Measurements from ENCODE around the gene MRTFA. TPM values are rescaled to one million over a fixed set of nuclear protein-coding genes. Genes with fewer than 3 reads are reported as not detected.

Gene MRTFA
- total and polyA plus RNA-seq, 2 of the 13 experiments (the other 11 are each of a cell fraction or from before 2014, with no cell fraction given), result 2.4 to 8.2 TPM

- in situ Hi-C loops (cut with HindIII; ENCODE audit: extremely low pct_ligation_motif_present, low pct_unique_long_range_greater_than_20kb) (no loop called here), intact Hi-C loops (cut with micrococcal nuclease; ENCODE audit: unreplicated experiment) (no loop called here)
- H2AFZ ChIP-seq (ENCODE audit: low read length), result no peak overlapping the region
- H3K36me3 ChIP-seq (replicated peaks in 1 of 2; ENCODE audit: control insufficient read depth in 1 of 2, insufficient read depth in 2 of 2, low read length in 2 of 2), result peaks cover 4 to 6% of the 10 kb centered on the region in 2 experiments; a peak in 2 of 5 replicates
- no peak overlapping the region for H3K9ac ChIP-seq (ENCODE audit: insufficient read depth, low read depth, low read length)
- no peaks in the 10 kb centered on the region for H4K20me1 ChIP-seq (ENCODE audit: insufficient read depth, low read length)
- BruUV-seq (replicated peaks), result no TSS peak
- H3K27ac ChIP-seq (ENCODE audit: extremely low read length, insufficient read depth, low read length), result no peak overlapping the region
- no peaks in the 10 kb centered on the region for H3K27me3 ChIP-seq (ENCODE audit: control insufficient read depth in 1 of 2, insufficient read depth in 2 of 2, low read length in 2 of 2)
- FAIRE-seq (no peak), DNase-seq (ENCODE audit: low spot score) (no peak), ATAC-seq (no peak)
- no peak for TF ChIP-seq CERS6 (CRISPR knock-in tag; IDR thresholded peaks at IDR 0.05)
- no peak for TF ChIP-seq RARA (CRISPR knock-in tag; IDR thresholded peaks at IDR 0.05)
- TF ChIP-seq, protein P1, sequence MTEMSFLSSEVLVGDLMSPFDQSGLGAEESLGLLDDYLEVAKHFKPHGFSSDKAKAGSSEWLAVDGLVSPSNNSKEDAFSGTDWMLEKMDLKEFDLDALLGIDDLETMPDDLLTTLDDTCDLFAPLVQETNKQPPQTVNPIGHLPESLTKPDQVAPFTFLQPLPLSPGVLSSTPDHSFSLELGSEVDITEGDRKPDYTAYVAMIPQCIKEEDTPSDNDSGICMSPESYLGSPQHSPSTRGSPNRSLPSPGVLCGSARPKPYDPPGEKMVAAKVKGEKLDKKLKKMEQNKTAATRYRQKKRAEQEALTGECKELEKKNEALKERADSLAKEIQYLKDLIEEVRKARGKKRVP (CRISPR knock-in tag; IDR thresholded peaks at IDR 0.05), result no peak
- no peak for TF ChIP-seq MAX (IDR thresholded peaks at IDR 0.05)
- no peak for TF ChIP-seq ZNF33B (CRISPR knock-in tag; IDR thresholded peaks at IDR 0.05)
- no peak for TF ChIP-seq CC2D1A (CRISPR knock-in tag; IDR thresholded peaks at IDR 0.05)
- TF ChIP-seq ZNF83 (CRISPR knock-in tag; IDR thresholded peaks at IDR 0.05; ENCODE audit: borderline replicate concordance), result no peak
- ChIA-PET CTCF (ENCODE audit: low intra/inter-chr PET ratio, low total read pairs) (no interaction called here), POLR2A (no interaction called here)
- 96% methylated on average over 5 of the region's 5 CpGs for WGBS (ENCODE audit: low lambda C conversion rate)
- H3K4me3 ChIP-seq (replicated peaks in 1 of 3; ENCODE audit: insufficient read depth in 1 of 3, low read depth in 2 of 3, low read length in 3 of 3), result no peak overlapping the region
- H3K79me2 ChIP-seq (ENCODE audit: insufficient read depth, low read length), result no peaks in the 10 kb centered on the region
- H3K4me2 ChIP-seq (ENCODE audit: low read depth, low read length), result no peak overlapping the region
- H3K4me1 ChIP-seq (ENCODE audit: insufficient read depth, low read length), result peaks cover 16% of the 10 kb centered on the region
- no peaks in the 10 kb centered on the region for H3K9me3 ChIP-seq (ENCODE audit: low read length)
These were observed 194.6 kb downstream of the MRTFA start for GRCh38 chr22:40441761-40442390.

Data from HepG2 (cell line).